CD4-positive, alpha-beta T cell treated with Interferon gamma for 1 hour (primary cell): ENCODE measurements around the gene TPPP.
A peak's percentile ranks its signal among the peaks of the same experiment; 100 is the strongest.

Experiments used
- DNase-seq: peaks from one replicate; pipeline ENCODE4 v3.0.0-alpha.2; 2020

Gene TPPP

DNA sequence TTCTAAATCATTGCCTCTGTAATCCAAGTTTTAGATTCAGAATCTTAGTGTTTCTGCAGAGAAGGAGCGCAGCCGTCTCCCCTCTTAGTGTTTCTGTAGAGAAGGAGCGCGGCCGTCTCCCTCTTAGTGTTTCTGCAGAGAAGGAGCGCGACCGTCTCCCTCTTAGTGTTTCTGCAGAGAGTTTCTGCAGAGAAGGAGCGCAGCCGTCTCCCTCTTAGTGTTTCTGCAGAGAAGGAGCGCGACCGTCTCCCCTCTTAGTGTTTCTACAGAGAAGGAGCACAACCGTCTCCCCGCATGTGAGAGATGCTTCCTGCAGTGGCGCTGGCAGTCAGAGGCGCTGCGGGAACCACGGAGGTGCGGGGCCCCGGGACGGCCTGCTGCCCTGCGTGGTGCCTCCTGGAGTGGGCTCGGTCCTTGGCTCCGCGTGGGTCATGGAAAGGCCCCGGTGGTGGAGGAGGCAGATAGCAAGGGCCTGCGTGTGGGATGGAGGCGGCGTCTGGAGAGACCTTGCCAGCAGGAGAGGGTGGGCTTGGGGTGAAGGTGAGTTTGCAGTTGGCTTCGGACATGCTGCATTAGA is 70.1 kb downstream of the TPPP start:
- DNase-seq: no peak

DNA sequence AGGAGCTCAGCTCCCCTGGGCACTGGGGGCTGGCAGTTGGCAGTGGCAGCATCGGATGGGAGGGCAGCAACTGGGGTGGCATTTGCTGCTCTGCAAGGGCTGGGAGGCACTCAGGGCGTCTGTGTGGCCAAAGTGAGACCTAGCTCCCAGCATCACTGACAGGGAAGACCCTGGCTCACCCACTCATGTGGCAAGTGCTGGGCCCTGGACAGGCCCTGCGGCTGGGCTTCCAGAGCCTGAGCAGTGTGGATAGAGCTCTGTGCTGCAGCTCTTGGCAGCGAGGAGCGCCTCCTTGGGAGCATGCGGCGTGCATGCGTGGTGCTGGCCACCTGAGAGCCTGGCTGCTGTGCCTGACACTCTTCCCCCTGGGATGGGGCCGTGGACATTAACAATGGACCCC is 70.8 kb downstream of the TPPP start:
- no peak for DNase-seq

GRCh38 chr5:621341-621761 is 71.8 kb downstream of the TPPP start:
- DNase-seq: no peak

GRCh38 chr5:620586-621180 is 72.5 kb downstream of the TPPP start:
- no peak for DNase-seq

DNA sequence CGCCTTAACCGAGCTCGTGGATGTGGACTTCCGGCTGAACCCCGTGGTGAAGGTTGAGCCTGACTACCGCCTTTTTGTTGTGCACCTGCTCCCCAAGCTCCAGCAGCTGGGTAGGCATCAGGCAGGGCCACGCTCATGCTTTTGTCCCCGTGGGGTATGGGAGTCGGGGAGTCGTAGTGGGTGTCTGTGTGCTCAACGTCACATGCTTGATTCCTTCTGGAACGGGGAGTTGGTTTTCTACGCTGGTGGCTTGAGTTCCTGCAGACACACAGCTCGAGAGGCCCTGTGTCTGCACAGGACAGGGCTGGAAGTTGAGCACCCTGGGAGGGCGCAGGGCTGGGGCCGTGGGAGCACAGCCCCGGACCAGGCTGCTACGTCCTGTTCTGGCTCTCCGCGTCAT is 73.0 kb downstream of the TPPP start:
- DNase-seq: no peak

GRCh38 chr5:619444-619843 is 73.7 kb downstream of the TPPP start:
- no peak for DNase-seq

GRCh38 chr5:618450-618849 is 74.7 kb downstream of the TPPP start:
- no peak for DNase-seq

- no peak for DNase-seq
Observed at GRCh38 chr5:617896-618295, 75.3 kb downstream of the TPPP start.

- no peak for DNase-seq
Observed at GRCh38 chr5:616484-617039, 76.6 kb downstream of the TPPP start.

DNA sequence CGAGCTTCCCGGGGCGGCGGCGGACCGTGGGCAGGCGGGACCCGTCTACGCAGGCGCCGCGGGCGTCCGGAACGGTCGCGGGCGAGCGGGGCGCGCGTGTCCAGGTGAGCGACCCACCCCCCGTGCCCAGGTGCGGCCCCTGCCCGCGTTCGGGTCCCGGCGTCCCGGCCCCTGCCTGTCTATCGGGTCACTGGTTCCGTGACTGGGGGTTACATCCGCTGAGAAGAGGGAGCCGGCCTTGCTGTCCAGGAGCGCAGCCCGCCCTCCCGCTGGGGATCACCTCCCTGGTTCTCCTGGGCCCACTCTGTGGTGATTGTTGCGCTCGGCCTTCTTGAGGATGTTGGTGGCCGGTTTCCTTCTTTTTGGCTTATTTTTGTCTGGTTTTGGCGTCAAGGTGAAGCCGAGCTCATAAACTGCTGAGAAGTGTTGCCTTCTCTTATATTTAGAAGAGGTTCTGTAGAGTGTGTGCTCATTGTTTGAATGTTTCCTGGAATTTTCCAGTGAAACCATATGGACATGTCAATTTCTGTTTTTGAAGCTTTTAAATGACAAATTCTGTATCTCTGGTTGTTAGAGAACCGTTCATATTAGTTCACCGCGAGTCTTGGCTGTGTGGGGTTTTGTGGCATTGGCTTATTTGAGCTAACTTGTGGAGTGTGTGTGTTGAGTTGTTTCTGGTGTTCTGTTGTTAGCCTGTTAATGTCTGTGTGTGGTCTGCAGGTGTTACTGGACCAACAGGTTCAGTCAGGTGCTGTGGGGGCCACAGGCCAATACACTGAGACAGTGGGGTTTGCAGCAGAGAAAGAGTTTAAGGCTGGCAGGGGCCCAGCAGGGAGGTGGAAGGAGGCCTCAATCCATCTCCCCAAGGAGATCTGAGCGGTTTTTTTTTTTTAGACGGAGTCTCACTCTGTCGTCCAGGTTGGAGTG is 80.4 kb downstream of the TPPP start:
- DNase-seq: no peak

DNA sequence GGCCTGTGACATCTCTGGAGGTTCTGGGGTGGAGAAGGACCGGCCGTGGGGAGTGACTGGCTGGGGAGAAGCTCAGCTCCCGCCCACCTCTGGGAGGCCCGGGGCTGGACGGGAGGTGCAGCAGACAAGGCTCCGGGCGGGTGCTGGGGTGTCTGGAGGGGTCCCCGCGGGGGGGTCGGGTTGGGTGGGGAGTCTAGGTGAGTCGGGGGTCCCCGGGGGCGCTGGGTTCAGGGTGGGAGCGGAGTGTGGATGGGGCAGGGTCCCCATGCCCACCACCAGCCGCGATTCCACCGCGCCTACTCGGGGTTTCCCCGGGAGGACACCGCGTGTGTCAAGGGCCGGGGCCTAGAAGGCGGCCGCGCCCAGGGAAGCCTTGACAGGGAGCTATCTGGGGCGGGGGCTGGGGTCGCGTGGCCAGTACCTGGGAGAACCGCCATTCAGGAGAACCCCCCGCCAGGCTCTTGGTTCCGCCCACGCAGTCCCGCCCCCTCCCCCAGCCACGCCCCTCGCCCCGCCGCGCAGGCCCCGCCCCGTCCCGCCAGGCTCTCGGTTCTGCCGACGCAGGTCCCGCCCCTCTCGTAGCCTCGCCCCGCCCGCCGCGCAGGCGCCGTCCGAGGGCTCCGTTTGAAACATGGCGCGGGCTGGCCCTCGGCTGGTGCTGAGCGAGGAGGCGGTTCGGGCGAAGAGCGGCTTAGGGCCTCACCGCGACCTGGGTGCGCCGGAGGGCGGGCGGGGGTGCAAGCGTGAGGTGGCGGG is 81.2 kb downstream of the TPPP start, which contains the start of gene CEP72:
TSS of gene CEP72 (plus strand) at position 610 of the 756 bp plus-strand sequence. CDS start at position 632, 22 bp downstream.
- peak; percentile 92 for DNase-seq

GRCh38 chr5:610744-611730 is 82.1 kb downstream of the TPPP start:
- DNase-seq: no peak

- DNase-seq: no peak
Observed at GRCh38 chr5:610011-610743, 83.0 kb downstream of the TPPP start.
